Choroid plexus epithelial cell (primary cell): ENCODE results near the gene TSC2.

Experiments used
- DNase-seq: peaks from one replicate; pipeline ENCODE4 v3.0.0-alpha.2; 2010; ENCODE audit warnings: low read depth
- H3K4me3 ChIP-seq: 2 replicates; pipeline ENCODE4 v1.5.1; 2011; ENCODE audit warnings: low read depth, mild to moderate bottlenecking, control low read depth, low read length, moderate library complexity
- TF ChIP-seq, protein P1 (sequence below): conservative IDR thresholded peaks from 2 replicates; pipeline ENCODE4 v1.5.1; 2011; ENCODE audit warnings: low read depth, mild to moderate bottlenecking, control low read depth, inconsistent platforms, low read length, moderate library complexity

The TSC2 gene

GRCh38 chr16:2048116-2048543 is 345 bp downstream of the TSC2 start:
- H3K4me3 ChIP-seq = peak overlapping the region; percentile 80
- TF ChIP-seq, protein P1, sequence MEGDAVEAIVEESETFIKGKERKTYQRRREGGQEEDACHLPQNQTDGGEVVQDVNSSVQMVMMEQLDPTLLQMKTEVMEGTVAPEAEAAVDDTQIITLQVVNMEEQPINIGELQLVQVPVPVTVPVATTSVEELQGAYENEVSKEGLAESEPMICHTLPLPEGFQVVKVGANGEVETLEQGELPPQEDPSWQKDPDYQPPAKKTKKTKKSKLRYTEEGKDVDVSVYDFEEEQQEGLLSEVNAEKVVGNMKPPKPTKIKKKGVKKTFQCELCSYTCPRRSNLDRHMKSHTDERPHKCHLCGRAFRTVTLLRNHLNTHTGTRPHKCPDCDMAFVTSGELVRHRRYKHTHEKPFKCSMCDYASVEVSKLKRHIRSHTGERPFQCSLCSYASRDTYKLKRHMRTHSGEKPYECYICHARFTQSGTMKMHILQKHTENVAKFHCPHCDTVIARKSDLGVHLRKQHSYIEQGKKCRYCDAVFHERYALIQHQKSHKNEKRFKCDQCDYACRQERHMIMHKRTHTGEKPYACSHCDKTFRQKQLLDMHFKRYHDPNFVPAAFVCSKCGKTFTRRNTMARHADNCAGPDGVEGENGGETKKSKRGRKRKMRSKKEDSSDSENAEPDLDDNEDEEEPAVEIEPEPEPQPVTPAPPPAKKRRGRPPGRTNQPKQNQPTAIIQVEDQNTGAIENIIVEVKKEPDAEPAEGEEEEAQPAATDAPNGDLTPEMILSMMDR = no peak
- DNase-seq = no peak

GRCh38 chr16:2053211-2053610 is 5.4 kb downstream of the TSC2 start:
- TF ChIP-seq, protein P1 = no peak
- H3K4me3 ChIP-seq = no peak overlapping the region
- DNase-seq = no peak

DNA sequence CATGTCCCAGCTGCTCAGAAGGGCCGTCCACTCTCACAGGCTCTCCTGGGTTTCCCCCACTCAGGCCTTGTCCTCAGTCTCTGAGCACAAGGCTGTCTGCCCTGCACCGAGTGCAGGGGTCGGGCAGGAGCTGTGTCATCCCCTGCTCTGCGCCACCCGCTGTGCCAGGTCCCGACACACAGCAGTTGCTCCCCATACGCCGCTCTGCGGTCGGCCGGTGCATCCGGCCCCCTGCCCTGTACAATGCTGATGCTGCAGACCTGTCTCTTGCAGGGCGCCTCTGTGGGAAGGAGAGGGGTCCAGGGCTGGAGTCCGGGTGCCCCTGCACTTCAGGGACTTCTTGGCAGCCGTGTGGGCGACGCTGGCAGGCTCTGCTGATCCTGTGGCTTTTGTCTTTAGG is 6.1 kb downstream of the TSC2 start:
- DNase-seq = peak; percentile 73
- TF ChIP-seq, protein P1 = no peak
- no peak overlapping the region for H3K4me3 ChIP-seq

DNA sequence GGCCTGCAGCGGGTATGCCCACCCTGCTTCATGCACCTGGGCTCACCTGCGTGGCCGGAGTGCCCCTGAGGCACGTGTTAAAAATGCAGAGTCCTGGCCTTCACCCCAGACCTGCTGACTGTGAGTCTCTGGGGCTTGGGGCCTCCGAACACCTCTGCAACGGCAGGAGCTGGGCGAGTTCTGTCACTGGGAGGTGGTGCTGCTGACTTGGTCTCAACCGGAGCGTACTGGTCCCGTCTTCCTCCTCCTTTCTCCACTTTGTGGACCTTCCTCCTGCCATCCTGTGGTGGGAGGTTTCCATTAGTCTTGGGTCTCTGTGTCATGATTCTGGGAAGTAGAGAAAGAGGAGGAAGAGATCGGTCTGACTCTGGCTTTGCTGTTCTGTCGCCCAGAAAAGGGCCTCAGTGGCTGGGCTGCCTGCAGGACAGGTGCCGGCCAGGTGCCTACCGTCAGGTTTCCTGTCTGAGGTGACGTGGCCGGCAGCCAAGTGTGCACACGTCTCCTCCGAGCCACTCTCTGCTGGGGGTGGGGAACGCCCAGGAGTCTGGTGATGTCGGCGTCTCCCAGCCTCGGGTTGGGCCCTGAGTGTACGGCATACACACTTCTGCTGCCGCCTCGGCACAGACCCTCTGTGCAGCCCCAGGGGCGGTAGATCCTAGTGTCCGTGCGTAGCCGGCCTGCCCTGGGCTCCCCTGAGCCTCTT is 6.9 kb downstream of the TSC2 start:
- TF ChIP-seq, protein P1 = no peak
- DNase-seq = no peak

GRCh38 chr16:2056077-2056476 is 8.3 kb downstream of the TSC2 start:
- no peak overlapping the region for H3K4me3 ChIP-seq
- DNase-seq = peak; percentile 41
- TF ChIP-seq, protein P1 = peak; percentile 46

More for the DNA sequence above, 6.9 kb downstream of the TSC2 start:
- H3K4me3 ChIP-seq = no peak overlapping the region

GRCh38 chr16:2056681-2057407 is 9.1 kb downstream of the TSC2 start:
- TF ChIP-seq, protein P1 = peak; percentile 26
- no peak overlapping the region for H3K4me3 ChIP-seq
- no peak for DNase-seq
